Measurements from ENCODE around the gene SETX. TPM values are rescaled to one million over a fixed set of nuclear protein-coding genes. Genes with fewer than 3 reads are reported as not detected.

Gene SETX
- total RNA-seq, 1 experiment from 2014 or later, result 8.5 TPM

DNA sequence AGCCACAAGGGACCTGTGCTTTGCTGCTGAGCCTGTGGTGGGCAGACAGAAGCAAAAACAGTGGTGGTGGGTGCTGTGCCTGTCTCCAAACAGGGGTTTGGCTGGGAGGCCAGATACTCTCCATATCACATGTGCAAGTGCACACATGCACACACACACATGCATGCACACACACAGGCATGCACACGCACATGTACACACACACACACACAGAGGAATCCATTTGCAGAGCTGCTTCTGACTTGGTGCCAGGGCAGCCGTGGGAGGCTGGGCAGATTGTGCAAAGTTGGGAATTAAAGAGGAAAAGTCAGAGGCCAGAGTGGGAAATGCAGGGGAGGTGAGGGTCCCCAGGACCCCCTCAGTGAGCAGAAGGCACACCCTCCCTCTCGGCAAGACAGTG lies 121.6 kb downstream of the SETX start:
- DNase-seq (ENCODE audit: low read depth), result no peak
- in situ Hi-C loops (cut with HindIII; ENCODE audit: low pct_unique_long_range_greater_than_20kb, low sequenced_read_pairs), result no loop called here

DNA sequence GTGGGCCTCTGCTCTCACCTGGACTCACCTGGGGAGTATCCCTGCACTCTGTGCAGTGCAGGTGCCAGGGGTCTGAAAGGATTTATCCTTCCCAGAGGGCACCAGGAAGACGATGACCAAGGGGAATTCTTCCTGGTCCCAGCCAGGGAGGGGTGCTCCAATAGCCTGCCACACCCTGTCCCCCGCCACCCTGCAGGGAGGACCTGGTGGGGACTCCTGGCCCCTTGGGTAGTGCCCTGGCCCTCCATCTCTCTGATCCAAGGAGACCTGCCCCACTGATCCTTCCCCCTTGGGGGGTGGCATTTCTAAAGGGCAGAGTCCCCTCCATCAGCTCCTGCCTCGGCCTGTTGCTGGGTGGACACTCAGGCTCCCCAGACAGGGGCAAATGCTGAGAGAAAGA lies 122.3 kb downstream of the SETX start:
- in situ Hi-C loops (cut with HindIII; ENCODE audit: low pct_unique_long_range_greater_than_20kb, low sequenced_read_pairs), result no loop called here
- DNase-seq (ENCODE audit: low read depth), result no peak

DNA sequence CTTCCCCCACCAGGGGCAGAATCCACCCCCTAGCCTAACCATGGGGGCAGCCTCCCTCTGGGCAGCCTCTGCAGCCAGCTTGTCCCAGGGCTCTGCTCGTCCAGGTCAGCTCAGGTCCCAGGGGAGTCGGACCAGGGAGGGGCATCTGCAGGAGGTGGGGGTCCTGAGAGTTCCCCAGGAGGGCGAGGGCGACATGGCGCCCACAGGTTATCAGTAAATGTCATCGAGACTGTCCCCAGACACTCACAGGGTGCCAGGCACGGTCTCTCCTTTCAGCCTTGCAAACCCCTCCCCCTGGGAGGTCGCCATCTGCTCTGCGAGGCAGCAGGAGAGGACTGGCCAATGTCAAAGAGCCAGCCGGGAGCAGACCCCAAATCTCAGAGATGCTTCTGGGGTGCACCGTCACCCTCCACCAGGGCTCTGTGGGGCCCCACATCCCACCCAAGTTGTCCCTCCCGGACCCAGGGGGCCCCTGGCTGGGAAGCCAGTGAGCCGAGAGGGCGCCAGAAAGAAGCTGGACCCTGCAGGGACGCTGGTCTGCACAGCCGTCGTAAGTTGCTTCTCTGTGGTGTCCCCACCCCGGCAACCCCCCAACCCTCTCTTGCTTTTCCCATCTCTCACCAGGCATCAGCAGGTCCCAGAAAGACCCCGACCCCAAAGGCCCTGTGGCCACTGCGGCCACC lies 123.6 kb downstream of the SETX start:
- in situ Hi-C loops (cut with HindIII; ENCODE audit: low pct_unique_long_range_greater_than_20kb, low sequenced_read_pairs), result no loop called here
- DNase-seq (ENCODE audit: low read depth), result no peak

DNA sequence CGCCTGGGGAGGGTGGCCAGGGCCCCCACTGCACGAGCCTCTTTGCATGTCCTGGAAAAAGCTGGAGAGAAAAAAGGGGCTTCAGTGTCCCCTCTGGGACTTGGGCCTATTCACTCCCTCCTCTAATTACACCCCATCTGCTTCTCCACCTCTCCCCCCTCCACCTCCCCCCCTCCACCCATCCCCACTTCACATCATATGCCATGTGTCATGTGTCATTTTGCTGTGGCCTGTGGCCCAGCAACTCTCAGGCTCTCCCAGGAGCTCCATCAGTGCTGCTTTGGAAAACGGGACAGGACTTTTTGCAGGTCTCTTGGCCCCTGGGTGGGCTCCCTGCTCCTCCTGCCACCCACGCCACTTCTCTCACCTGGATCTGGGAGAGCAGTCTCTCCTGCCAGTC lies 124.2 kb downstream of the SETX start:
- in situ Hi-C loops (cut with HindIII; ENCODE audit: low pct_unique_long_range_greater_than_20kb, low sequenced_read_pairs), result no loop called here
- DNase-seq (ENCODE audit: low read depth), result no peak

DNA sequence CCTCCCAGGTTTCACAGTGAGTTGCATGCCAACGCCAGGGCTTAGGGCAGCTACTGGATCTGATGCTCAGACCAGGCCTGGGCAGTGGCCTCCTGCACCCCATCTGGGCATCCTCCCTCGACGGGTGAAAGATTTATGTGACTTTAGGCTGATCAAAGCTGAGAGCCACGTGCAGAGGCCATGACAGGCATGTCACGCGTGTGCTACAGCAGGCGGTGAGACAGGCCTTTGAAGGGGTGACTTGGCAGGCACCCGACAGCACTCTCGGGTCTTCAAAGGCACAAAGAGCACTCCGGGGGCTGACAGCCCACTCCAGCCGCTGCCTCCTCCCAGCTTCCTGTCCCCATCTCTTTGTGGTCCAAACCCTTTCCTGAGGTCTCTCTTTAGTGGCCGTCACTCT lies 126.7 kb downstream of the SETX start:
- in situ Hi-C loops (cut with HindIII; ENCODE audit: low pct_unique_long_range_greater_than_20kb, low sequenced_read_pairs), result no loop called here
- DNase-seq (ENCODE audit: low read depth), result no peak

DNA sequence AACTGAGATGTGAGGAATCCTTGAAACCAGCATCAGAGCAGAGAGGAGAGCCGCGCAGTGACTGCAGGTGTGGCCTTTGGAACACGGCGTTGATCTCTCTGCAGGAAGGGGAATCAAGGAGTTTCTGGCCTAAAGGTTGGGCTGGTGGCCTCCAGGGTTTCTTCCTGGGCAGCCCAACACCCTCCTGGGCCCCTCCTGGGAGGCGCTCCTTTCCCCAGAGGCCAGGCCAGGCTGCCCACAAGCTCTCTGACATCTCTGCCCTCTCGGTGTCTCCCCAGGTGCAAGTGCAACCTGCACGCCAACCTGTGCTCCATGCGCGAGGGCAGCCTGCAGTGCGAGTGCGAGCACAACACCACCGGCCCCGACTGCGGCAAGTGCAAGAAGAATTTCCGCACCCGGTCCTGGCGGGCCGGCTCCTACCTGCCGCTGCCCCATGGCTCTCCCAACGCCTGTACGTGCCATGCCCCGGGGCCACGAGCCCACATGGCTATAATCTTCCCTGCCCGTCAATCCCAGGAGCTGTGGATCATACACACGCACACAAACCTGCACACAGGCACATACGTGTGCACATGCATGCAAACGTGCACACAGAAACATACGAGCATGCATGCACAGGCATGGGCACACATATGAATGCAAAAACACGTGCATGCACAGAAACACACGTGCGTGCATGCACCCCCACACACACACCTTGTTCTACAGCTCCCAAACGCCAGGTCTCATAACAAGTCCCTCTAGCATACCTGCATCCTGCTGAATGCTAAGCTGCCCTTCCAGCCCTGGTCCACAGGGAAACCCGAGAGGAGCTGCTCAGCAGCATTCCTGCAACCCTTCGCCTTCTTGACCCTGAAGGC lies 128.0 kb downstream of the SETX start:
- in situ Hi-C loops (cut with HindIII; ENCODE audit: low pct_unique_long_range_greater_than_20kb, low sequenced_read_pairs), result no loop called here
- no peak for DNase-seq (ENCODE audit: low read depth)

DNA sequence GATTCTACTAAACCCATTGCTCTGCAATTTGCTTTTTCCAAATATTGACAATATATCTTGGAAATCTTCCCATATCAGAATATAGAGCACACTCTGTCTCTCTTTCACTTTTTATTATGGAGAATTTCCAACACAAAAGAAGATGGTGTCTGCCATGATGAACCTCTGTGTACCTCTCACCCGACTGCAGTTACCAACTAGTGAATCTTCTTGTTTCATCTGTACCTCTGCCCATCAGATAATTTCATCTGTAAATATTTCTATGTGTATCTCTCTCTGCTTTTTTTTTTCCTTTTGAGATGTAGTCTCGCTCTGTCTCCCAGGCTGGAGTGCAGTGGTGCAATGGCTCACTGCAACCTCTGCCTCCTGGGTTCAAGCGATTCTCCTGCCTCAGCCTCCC lies 130.1 kb downstream of the SETX start:
- in situ Hi-C loops (cut with HindIII; ENCODE audit: low pct_unique_long_range_greater_than_20kb, low sequenced_read_pairs), result no loop called here
- no peak for DNase-seq (ENCODE audit: low read depth)

DNA sequence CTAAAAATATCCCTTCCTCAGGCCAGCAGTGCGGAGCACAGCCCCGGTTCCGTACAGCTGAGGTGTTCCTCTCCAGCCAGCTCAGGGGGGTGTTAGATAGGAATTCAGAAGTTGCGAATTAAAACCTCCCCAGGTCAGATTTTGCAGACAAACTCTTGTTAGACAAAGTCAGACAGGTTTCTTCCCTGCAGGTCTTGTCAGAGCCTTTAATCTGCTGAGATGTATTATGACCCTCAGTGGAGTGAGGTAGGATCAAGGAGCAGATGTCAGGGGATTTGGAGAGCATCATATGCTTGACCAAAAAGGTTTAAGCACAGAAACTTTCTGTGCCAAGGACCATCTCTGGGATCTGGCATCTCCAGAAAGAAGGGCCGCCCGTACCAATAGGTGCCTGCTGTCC lies 132.8 kb downstream of the SETX start:
- in situ Hi-C loops (cut with HindIII; ENCODE audit: low pct_unique_long_range_greater_than_20kb, low sequenced_read_pairs), result no loop called here
- DNase-seq (ENCODE audit: low read depth), result no peak

DNA sequence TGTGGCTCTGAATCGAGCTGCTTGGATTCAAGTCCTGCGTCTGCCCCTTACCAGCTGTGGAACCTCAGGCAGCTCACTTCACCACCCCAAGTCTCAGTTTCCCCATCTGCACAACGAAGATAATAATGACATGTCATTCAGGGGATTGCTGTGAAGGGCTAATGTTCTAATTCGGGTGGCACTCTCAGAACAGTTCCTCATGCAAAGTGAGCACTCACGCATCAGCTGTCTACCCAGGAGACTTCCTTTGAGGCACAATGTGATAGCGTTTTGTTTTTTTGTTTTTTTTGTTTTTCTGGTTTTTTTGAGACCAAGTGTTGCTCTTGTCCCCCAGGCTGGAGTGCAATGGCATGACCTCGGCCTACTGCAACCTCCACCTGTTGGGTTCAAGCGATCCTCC lies 136.6 kb downstream of the SETX start:
- in situ Hi-C loops (cut with HindIII; ENCODE audit: low pct_unique_long_range_greater_than_20kb, low sequenced_read_pairs), result no loop called here
- DNase-seq (ENCODE audit: low read depth), result no peak

DNA sequence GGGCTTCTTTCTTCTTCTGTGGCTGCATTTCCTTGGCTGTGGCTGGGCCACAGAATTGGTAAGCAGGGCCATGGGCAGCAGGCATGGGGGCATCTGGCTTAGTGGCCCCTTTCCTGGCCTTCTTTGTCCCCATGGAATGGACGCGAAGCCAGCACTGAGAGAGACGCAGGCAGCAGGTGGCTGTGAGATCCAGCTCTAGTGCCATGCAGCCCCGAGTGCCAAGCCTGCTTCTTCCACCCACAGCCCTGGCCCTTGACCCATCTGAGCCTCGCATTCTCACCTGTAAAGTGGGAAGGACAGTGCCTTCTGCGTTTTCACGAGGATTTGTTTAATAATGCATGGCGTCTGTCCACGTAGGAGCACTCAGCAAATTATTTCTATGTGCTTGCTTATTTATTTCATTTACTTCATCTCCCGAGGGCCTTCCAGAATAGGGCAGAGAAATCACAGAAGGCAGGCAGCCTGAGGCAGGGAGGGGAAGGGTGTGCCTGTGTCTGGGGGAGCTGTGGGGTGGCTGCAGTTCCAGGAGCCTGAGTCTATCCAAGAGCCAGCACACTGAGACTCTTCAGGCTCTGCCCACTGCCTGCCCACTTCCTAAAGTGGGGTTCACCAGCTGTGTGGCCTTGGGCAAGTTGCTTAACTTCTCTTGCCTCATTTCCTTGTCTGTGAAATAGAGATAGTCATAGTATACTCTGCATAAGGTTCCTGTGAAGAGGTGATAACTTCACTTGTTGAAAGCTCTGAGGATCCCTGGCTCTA lies 137.7 kb downstream of the SETX start:
- in situ Hi-C loops (cut with HindIII; ENCODE audit: low pct_unique_long_range_greater_than_20kb, low sequenced_read_pairs), result no loop called here
- DNase-seq (ENCODE audit: low read depth), result no peak

DNA sequence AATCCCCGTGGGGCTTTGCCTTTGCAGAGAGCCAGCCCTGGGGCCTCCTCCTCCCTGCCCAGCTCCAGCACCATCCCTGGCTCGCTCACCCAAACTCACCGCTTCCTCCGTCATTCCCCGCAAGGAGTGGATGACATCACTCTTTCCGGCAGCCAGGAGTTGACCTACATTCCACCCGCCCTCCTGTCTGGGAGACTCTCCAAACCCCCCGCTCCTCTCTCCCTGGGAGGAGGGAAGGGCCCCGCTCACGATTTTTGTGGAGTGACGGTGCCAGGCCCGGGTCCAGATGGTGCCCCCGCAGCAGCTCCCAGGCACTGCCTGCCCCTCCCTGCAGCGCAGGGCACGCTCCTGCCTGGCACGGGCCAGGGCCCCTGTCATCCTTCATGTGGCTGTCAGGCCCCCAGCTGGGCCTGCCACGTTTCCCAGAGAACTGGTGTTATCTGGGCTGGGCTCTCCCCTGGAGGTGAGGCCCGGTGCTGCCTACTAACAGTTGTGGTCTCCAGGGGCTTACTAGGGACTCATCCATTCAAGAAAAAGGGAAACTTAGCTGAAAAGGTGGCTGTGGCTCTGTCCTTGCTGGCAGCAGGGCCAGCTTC lies 140.7 kb downstream of the SETX start:
- DNase-seq (ENCODE audit: low read depth), result no peak
- in situ Hi-C loops (cut with HindIII; ENCODE audit: low pct_unique_long_range_greater_than_20kb, low sequenced_read_pairs), result no loop called here

DNA sequence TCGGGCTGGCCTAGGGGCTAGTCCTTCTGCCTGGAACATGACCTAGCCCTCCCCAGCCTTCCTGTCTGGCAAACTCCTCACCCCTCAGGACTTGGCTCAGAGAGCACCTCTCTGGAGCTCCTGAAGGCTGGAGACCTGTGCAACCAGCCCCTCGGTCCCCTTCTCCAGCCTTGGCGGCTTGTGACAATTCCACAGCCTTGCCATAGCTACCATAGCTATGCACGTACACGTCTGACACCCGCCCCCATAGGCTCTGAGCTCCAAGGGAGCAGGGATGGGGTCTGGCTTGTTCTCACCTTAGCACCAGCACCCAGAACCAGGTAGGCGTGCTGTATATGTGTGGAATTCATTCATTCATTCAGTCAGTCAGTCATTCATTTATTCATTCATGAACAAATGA lies 143.2 kb downstream of the SETX start:
- DNase-seq (ENCODE audit: low read depth), result no peak
- in situ Hi-C loops (cut with HindIII; ENCODE audit: low pct_unique_long_range_greater_than_20kb, low sequenced_read_pairs), result no loop called here

Other genes starting within 250 kb of the SETX start
- 5.1 and 31.1 TPM in 2 replicates for gene NTNG2, start 192.9 kb downstream of the SETX start, total RNA-seq (2014; rRNA removed; shearing (Covaris generic); ENCODE audit: low replicate concordance)
- gene TTF1, start 51.9 kb upstream of the SETX start, total RNA-seq (2014; rRNA removed; shearing (Covaris generic); ENCODE audit: low replicate concordance), result 8.5 and 15.1 TPM in 2 replicates
- gene CFAP77, start 55.2 kb upstream of the SETX start, total RNA-seq (2014; rRNA removed; shearing (Covaris generic); ENCODE audit: low replicate concordance), result not detected in 2 replicates
- gene BARHL1, start 227.6 kb upstream of the SETX start, total RNA-seq (2014; rRNA removed; shearing (Covaris generic); ENCODE audit: low replicate concordance), result not detected in 2 replicates